Cardiac muscle cell (in vitro differentiated cells and primary cell): ENCODE measurements around the gene LYPD6B. TPM values are rescaled to one million over a fixed set of nuclear protein-coding genes. Genes with fewer than 3 reads are reported as not detected.

Source experiments
- DNase-seq, 2 donors: peaks; one replicate each; pipeline versions ENCODE4 v3.0.0 to v3.0.0-alpha.2; 2010 to 2017; ENCODE audit warnings: low read depth in 1 of 2, low spot score in 1 of 2
- H3K27ac ChIP-seq: fragments of 200-600 bp; sonication (generic); 2 replicates; pipeline ENCODE4 v1.5.1; 2016
- H3K27me3 ChIP-seq: fragments of 200-600 bp; sonication (generic); 2 replicates; pipeline ENCODE4 v1.6.0; 2016; ENCODE audit warnings: control low read depth
- H3K36me3 ChIP-seq: fragments of 200-600 bp; sonication (generic); 2 replicates; pipeline ENCODE4 v1.5.1; 2016; ENCODE audit warnings: control low read depth
- H3K4me1 ChIP-seq: fragments of 200-600 bp; sonication (generic); 2 replicates; pipeline ENCODE4 v1.8.1; 2017; ENCODE audit warnings: low read depth, mild to moderate bottlenecking, mixed run types
- H3K4me3 ChIP-seq: fragments of 200-600 bp; sonication (generic); 2 replicates; pipeline ENCODE4 v1.5.1; 2016; ENCODE audit warnings: mild to moderate bottlenecking
- H3K9me3 ChIP-seq: fragments of 200-600 bp; sonication (generic); 2 replicates; pipeline ENCODE4 v1.5.1; 2017; ENCODE audit warnings: low read depth, mild to moderate bottlenecking, control low read depth
- polyA plus RNA-seq: library from polyadenylated mRNA; unstranded; fragments of >200 nt; fragmentation: Nextera tagmentation; extraction: Ambion mirVana; gene quantifications from 2 replicates; pipeline ENCODE4 v1.2.1, GENCODE V29; 2016
- total RNA-seq: library from RNA; depleted of rRNA; stranded (reverse); fragments of >200 nt; gene quantifications from 2 replicates; pipeline ENCODE4 v1.2.3, GENCODE V29; 2016
- TF ChIP-seq, protein P1 (sequence below): IDR thresholded peaks from 2 replicates; pipeline ENCODE4 v1.5.1; 2012; ENCODE audit warnings: low read depth, mild to moderate bottlenecking, low read length

The LYPD6B gene
- total and polyA plus RNA-seq, 2 experiments from 2014 or later = 1.6 to 5.7 TPM

DNA sequence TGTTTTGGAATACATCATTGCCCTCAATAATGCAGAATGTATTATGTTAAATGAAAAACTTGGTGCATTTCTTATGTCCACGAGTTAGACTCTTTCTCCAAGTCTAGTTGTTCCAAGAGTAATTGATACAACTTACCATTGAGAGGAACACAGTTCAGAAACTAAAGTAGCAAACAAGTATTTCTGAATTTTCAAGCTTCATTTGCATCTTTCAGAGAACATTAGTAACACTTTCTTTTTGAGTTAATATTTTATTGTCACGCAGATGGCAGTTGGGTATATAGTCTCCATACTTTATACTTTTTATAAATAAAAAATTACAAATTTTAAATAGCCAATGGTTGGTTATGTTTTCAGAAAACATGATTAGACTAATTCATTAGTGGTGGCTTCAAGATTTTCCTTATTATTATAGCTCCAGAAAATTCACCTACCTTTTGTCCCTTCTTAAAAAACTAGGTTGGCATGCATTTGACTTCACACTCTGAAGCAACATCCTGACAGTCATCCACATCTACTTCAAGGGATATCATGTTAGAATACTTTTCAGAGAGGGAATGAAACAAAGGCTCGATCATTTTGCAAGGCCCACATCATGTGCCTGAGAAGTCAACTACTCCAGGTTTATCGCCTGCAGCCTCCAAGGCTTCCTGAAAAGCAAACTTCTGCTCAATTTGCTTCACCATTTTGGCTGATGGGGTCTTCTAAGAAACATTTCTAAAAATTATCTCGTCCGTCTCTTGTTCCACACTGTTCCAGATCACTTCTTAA, 29.9 kb downstream of the LYPD6B start:
- no peak overlapping the region for H3K4me3 ChIP-seq
- H3K27ac ChIP-seq = no peak overlapping the region
- no peak for DNase-seq
- H3K9me3 ChIP-seq = no peaks in the 10 kb centered on the region
- peaks cover 6% of the 10 kb centered on the region for H3K4me1 ChIP-seq
- no peaks in the 10 kb centered on the region for H3K36me3 ChIP-seq
- H3K27me3 ChIP-seq = no peaks in the 10 kb centered on the region
- TF ChIP-seq, protein P1, sequence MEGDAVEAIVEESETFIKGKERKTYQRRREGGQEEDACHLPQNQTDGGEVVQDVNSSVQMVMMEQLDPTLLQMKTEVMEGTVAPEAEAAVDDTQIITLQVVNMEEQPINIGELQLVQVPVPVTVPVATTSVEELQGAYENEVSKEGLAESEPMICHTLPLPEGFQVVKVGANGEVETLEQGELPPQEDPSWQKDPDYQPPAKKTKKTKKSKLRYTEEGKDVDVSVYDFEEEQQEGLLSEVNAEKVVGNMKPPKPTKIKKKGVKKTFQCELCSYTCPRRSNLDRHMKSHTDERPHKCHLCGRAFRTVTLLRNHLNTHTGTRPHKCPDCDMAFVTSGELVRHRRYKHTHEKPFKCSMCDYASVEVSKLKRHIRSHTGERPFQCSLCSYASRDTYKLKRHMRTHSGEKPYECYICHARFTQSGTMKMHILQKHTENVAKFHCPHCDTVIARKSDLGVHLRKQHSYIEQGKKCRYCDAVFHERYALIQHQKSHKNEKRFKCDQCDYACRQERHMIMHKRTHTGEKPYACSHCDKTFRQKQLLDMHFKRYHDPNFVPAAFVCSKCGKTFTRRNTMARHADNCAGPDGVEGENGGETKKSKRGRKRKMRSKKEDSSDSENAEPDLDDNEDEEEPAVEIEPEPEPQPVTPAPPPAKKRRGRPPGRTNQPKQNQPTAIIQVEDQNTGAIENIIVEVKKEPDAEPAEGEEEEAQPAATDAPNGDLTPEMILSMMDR = no peak

DNA sequence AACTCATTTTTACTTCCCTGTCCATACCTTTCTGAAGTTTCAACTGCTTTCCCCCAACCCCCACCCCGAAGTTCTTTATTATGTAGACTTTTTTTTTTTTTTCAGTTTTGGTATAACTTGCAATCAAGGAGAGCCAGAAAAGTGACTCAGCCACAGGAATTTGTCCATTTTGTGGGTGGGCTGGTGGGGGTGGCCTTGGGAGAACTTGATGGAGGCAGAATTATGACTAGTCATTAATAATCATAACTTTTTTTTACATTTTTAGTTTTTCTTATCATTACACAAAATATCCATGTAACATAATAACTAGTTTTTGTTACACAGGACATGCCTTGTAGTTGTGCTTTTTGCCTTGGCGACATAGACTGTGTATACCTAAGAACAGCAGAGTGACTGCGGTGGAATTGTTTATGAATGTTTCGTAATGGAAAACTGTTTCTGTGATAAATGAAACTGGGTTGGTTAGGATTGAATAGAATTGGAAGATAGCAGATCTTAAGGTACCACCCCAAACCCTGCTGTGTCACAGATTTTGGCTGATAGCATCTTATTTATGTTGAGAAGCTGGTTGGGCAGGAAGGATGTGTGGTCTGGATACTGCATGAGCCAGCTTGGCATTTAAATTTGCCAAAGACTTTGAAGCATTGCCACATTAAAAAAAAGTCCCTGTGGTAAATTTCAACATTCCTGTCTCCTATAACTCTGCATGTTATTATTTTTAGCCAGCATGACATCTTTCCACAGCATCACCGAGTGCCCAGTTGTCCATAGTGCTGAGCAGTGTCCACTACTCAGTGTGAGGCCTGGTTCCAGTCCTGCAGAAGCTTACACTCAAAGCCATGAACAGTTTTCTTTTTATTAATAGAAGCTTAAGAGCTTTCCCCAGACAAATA, 30.7 kb downstream of the LYPD6B start:
- peak in 1 of 2 donors; percentile 71 for DNase-seq
- Histone ChIP-seq H3K4me1 (peaks cover 6% of the 10 kb centered on the region), H3K9me3 (no peaks in the 10 kb centered on the region), H3K27me3 (no peaks in the 10 kb centered on the region), H3K4me3 (no peak overlapping the region), H3K27ac (no peak overlapping the region), H3K36me3 (no peaks in the 10 kb centered on the region)
- TF ChIP-seq, protein P1 = no peak

DNA sequence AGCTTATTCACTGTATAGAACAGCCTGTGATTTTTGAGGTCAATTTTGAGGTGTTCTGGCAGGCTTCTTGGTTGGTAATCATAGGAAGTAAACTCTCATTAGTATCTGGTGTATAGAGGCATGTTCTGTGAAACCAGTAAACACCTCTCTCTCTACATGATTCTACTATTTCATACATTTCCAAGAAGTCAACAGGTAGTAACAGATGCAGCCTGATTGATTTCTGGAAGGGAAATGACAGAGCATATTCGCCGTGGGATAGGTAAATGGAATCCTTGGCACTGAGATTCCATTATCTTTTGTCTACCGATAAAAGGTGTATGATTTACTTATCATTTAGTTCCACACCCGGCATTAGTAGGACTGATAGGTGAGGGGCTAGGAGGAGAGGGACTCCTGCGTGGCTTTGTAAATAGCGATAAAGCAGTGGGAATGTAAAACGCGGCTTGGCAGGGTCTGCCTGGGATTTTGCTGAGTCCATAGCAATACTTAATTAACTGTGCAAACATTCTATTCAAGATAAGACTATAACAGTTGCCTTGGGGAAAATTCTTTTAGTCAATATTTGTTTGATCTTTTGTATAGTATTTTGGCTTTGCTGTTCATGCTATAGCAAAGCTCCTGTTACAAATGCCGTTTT, 32.3 kb downstream of the LYPD6B start:
- Histone ChIP-seq H3K9me3 (no peaks in the 10 kb centered on the region), H3K4me3 (no peak overlapping the region), H3K4me1 (no peaks in the 10 kb centered on the region), H3K36me3 (no peaks in the 10 kb centered on the region), H3K27me3 (no peaks in the 10 kb centered on the region), H3K27ac (no peak overlapping the region)
- TF ChIP-seq, protein P1 = no peak
- DNase-seq = no peak

DNA sequence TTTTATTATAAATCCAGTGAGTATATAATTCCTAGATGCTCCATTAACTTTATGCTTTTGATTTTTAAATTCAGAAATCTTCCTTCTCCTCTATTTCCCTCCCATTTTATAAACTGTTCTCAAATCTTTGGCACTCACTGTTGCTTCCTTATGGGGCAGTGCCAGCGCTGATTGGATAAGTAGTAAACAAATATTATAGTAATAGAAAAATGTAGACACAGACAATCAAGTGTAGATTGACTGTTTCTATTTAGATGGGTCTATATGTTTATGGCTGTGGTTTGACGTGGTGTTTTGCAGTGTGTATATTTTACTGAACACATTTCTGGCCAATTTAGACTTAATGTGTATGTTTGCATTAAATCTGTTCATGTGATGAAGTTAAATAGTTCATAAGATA, 36.6 kb downstream of the LYPD6B start:
- H3K4me1 ChIP-seq = peaks cover 21% of the 10 kb centered on the region
- H3K9me3 ChIP-seq = no peaks in the 10 kb centered on the region
- H3K27me3 ChIP-seq = no peaks in the 10 kb centered on the region
- TF ChIP-seq, protein P1 = no peak
- H3K27ac ChIP-seq = no peak overlapping the region
- H3K4me3 ChIP-seq = no peak overlapping the region
- no peaks in the 10 kb centered on the region for H3K36me3 ChIP-seq
- DNase-seq = no peak

DNA sequence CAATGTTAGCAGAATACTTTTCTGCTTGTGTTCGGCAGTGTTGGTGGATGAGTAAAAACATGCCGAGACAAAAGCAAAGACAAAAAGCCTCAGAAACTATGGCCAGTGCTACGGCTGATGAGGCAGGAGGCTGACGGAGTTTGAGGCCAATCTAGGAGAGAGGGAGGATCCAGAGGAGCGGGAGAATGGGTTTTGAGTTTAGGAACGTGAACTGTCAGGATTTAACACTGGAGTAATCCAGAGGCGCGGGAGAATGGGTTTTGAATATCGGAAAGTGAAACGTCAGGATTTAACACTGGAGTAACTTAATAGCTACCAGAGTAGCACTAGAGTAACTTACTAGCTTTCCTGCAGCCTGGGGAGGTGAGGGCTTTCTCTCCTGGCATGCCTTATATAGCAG, 37.4 kb downstream of the LYPD6B start:
- Histone ChIP-seq H3K36me3 (no peaks in the 10 kb centered on the region), H3K4me1 (peaks cover 21% of the 10 kb centered on the region), H3K4me3 (no peak overlapping the region), H3K27me3 (no peaks in the 10 kb centered on the region), H3K27ac (no peak overlapping the region), H3K9me3 (no peaks in the 10 kb centered on the region)
- TF ChIP-seq, protein P1 = no peak
- peak in 1 of 2 donors; percentile 6 for DNase-seq
